Activated naive CD8-positive, alpha-beta T cell treated with anti-CD3 and anti-CD28 coated beads, Interleukin-2, amount 10 ng/mL, durations not matched to agents 7 days and 5 days (primary cell): ENCODE results near the gene TMEM205. TPM values are rescaled to one million over a fixed set of nuclear protein-coding genes. Genes with fewer than 3 reads are reported as not detected.
A peak's percentile ranks its signal among the peaks of the same experiment; 100 is the strongest.

ENCODE experiments used
- ATAC-seq: fragments of 150-1000 bp; cut with Tn5 transposase; one replicate; pipeline ENCODE4 v1.10.0; 2021; ENCODE audit warnings: low read depth, moderate library complexity
- POLR2A ChIA-PET: fragments of 350-600 bp; sonication (Branson Sonifier 250); formaldehyde crosslinking; loops from one replicate; lab custom pipeline; 2021; ENCODE audit warnings: antibody characterized with exemption; lab: Charles Lee
- DNase-seq: peaks from one replicate; pipeline ENCODE4 v3.0.0; 2021
- H3K27ac Mint-ChIP-seq: one replicate; pipeline ENCODE4 v1.8.0; 2022; ENCODE audit warnings: mild to moderate bottlenecking, mixed read lengths
- H3K27me3 Mint-ChIP-seq: one replicate; pipeline ENCODE4 v1.8.0; 2022; ENCODE audit warnings: mild to moderate bottlenecking, moderate library complexity, mixed read lengths
- H3K36me3 Mint-ChIP-seq: one replicate; pipeline ENCODE4 v1.8.0; 2021; ENCODE audit warnings: mild to moderate bottlenecking, mixed read lengths
- H3K4me1 Mint-ChIP-seq: one replicate; pipeline ENCODE4 v1.8.0; 2021; ENCODE audit warnings: mixed read lengths
- H3K4me3 Mint-ChIP-seq: one replicate; pipeline ENCODE4 v1.8.0; 2022; ENCODE audit warnings: mild to moderate bottlenecking, moderate library complexity, mixed read lengths
- H3K9me3 Mint-ChIP-seq: one replicate; pipeline ENCODE4 v1.8.0; 2021; ENCODE audit warnings: mixed read lengths
- total RNA-seq, 2 experiments: library from RNA; stranded (reverse); gene quantifications; one replicate each; pipeline ENCODE4 v1.2.3, GENCODE V29; 2021

The TMEM205 gene
- total RNA-seq, 2 experiments from 2014 or later: 29.4 to 35.2 TPM

- Mint-ChIP-seq H3K9me3 (no peaks in the 10 kb centered on the region), H3K36me3 (no peaks in the 10 kb centered on the region), H3K27me3 (peaks cover 32% of the 10 kb centered on the region), H3K27ac (no peak overlapping the region), H3K4me1 (peaks cover 6% of the 10 kb centered on the region), H3K4me3 (no peak overlapping the region)
- no peak for DNase-seq
- POLR2A ChIA-PET: no interaction called here
- no peak for ATAC-seq
These were observed 49.8 kb downstream of the TMEM205 start for GRCh38 chr19:11296264-11296663.

DNA sequence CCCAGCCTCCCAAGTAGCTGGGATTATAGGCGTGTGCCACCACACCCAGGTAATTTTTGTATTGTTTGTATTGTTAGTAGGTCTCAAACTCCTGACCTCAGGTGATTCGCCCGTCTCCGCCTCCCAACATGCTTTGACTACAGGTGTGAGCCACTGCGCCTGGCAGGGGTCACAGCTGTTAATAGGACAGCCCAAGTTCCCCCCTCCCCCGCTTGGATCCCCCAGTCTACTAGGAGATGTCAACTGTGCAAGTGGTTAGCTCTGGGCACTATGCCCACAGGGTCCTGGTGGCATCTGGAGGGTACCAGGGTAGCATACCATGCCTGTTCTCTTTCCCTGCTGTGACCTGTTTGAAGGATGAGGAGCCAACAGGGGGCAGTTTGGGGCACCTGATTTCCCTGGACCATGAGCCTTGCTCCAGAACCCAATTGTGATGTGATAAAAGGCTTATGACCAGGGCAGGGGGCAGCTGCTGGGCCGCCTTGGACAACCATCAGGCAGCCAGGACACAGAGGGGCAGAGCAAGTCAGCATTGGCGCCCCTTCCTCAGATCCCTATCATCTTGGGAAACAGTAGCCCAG is 50.3 kb downstream of the TMEM205 start, which contains the start of gene TSPAN16:
Gene TSPAN16, plus strand, starts transcription at position 496 of the 581 bp plus-strand sequence. CDS start 138 bp downstream, outside the sequence.
- Mint-ChIP-seq H3K27ac (no peak within 1 kb of the TSS), H3K4me3 (no peak within 1 kb of the TSS), H3K36me3 (no peaks in the 10 kb centered on the region), H3K4me1 (peaks cover 6% of the 10 kb centered on the region), H3K9me3 (no peaks in the 10 kb centered on the region), H3K27me3 (peaks cover 31% of the 10 kb centered on the region)
- DNase-seq (no peak), ATAC-seq (no peak)
- POLR2A ChIA-PET: no interaction called here

DNA sequence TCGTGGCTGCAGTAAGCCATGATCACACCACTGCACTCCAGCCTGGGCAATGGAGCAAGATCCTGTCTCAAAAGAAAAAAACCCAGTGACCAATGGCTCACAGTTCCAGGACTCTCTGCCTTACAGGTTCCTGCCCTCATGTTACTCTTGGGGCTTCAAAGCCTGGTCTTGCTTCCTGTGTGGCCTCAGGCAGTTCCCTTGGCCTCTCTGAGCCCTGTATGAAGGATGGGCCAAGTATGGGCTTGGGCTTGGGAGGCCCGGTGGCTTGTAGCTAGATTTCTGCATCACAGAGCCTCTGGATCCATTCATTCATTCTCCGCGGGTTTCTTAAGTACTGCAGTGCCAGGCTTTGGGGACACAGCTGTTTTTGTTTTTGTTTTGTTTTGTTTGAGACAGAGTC is 50.9 kb downstream of the TMEM205 start:
- H3K27me3 Mint-ChIP-seq: peaks cover 36% of the 10 kb centered on the region
- H3K27ac Mint-ChIP-seq: no peak overlapping the region
- H3K4me3 Mint-ChIP-seq: no peak overlapping the region
- H3K4me1 Mint-ChIP-seq: peaks cover 6% of the 10 kb centered on the region
- no peaks in the 10 kb centered on the region for H3K9me3 Mint-ChIP-seq
- ATAC-seq: no peak
- POLR2A ChIA-PET: no interaction called here
- DNase-seq: no peak
- H3K36me3 Mint-ChIP-seq: no peaks in the 10 kb centered on the region

DNA sequence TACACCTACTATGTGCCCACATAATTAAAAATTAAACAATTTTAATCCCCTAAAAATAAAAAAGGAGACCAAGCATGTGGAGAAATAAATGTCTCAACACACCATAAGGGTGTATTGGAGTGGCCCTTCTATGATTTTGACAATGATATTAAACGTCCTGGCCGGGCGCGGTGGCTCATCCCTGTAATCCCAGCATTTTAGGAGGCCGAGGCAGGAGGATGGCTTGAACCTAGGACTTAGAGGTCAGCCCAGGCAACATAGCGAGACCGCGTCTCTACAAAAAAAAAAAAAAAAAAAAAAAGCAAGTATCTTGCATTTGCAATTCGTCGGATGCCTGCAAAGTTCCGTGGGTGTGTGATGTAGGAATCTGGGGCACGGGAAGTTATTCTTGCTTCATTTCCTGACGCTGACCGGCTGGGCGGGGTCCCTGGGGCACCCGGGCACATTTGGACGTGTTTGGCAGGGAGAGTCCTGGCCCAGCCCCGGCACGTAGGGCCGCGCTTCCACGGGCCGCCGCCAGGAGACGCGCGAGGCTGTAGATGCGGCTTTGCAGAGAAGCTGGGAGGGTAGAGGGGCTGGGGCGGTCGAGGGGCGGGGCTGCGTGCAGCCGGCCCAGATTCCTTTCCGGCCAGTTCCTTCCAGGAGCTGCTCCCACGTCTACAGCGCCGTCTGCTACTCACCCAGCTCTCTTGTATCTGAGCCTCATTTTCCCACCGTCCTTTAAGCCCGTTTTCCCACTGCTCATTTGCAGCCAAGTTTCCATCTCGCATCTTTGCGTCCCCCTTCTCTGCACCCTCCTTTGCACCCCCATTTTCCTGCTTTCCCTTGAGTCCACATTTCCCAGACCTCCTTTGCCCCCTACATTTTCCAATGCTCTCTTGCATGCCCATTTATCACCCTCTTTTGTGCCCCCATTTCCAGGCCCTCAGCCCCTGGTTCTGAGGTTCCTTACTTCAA is 52.4 kb downstream of the TMEM205 start:
- ATAC-seq: peak; percentile 94
- H3K36me3 Mint-ChIP-seq: no peaks in the 10 kb centered on the region
- H3K4me1 Mint-ChIP-seq: peaks cover 6% of the 10 kb centered on the region
- peaks cover 46% of the 10 kb centered on the region for H3K27me3 Mint-ChIP-seq
- no peaks in the 10 kb centered on the region for H3K9me3 Mint-ChIP-seq
- peak overlapping the region; percentile 74 for H3K4me3 Mint-ChIP-seq
- DNase-seq: peak; percentile 90
- POLR2A ChIA-PET: interaction anchor here (0.7 to 1.1 kb wide), 3 partner anchors 81 to 188 kb away, joined by 5 to 8 read pairs (median 6); partner anchors contain the start of gene SWSAP1
- H3K27ac Mint-ChIP-seq: no peak overlapping the region

Other genes starting within 250 kb of the TMEM205 start
- 10 to 100 TPM; 63.0 to 65.4 TPM for gene SPC24, start 190.5 kb downstream of the TMEM205 start, total RNA-seq
- 1 to 10 TPM; 5.3 to 7.9 TPM for gene KANK2, start 148.7 kb downstream of the TMEM205 start, total RNA-seq
- gene ANGPTL8, start 106.6 kb downstream of the TMEM205 start, total RNA-seq: not detected
- under 1 TPM; 0.43 to 0.72 TPM for gene DOCK6, start 83.7 kb downstream of the TMEM205 start, total RNA-seq
- not detected for gene TSPAN16, start 50.1 kb downstream of the TMEM205 start, total RNA-seq
- gene RAB3D, start 6.6 kb downstream of the TMEM205 start, total RNA-seq: 10 to 100 TPM; 10.1 to 11.8 TPM
- 10 to 100 TPM; 36.2 to 40.7 TPM for gene CCDC159, start 251 bp upstream of the TMEM205 start, total RNA-seq
- 1 to 10 TPM; 5.5 to 6.3 TPM for gene PLPPR2, start 9.2 kb upstream of the TMEM205 start, total RNA-seq
- 1 to 10 TPM; 3.0 to 3.3 TPM for gene SWSAP1, start 28.4 kb upstream of the TMEM205 start, total RNA-seq
- gene EPOR, start 38.0 kb upstream of the TMEM205 start, total RNA-seq: 1 to 10 TPM; 8.3 to 8.8 TPM
- not detected for gene RGL3, start 73.0 kb upstream of the TMEM205 start, total RNA-seq
- gene ODAD3, start 88.9 kb upstream of the TMEM205 start, total RNA-seq: not detected
- 100 to 1,000 TPM; 297 to 310 TPM for gene PRKCSH, start 89.4 kb upstream of the TMEM205 start, total RNA-seq
- not detected for gene ELAVL3, start 134.8 kb upstream of the TMEM205 start, total RNA-seq
- 10 to 100 TPM; 21.1 to 21.8 TPM for gene ZNF653, start 159.6 kb upstream of the TMEM205 start, total RNA-seq
- 10 to 100 TPM; 34.7 to 37.1 TPM for gene ECSIT, start 182.9 kb upstream of the TMEM205 start, total RNA-seq
- gene CNN1, start 192.6 kb upstream of the TMEM205 start, total RNA-seq: not detected
- 10 to 100 TPM; 47.0 to 49.0 TPM for gene ELOF1, start 213.0 kb upstream of the TMEM205 start, total RNA-seq
- 10 to 100 TPM; 32.0 to 35.0 TPM for gene ACP5, start 231.4 kb upstream of the TMEM205 start, total RNA-seq